ENCODE measurements around the gene MAPKAP1.
A peak's percentile ranks its signal among the peaks of the same experiment; 100 is the strongest.
"Not testable (repeated sequence)": the region's sequence is repeated elsewhere in the genome, so short reads cannot be mapped to it uniquely, and the experiment has no call there.

MAPKAP1 gene

DNA sequence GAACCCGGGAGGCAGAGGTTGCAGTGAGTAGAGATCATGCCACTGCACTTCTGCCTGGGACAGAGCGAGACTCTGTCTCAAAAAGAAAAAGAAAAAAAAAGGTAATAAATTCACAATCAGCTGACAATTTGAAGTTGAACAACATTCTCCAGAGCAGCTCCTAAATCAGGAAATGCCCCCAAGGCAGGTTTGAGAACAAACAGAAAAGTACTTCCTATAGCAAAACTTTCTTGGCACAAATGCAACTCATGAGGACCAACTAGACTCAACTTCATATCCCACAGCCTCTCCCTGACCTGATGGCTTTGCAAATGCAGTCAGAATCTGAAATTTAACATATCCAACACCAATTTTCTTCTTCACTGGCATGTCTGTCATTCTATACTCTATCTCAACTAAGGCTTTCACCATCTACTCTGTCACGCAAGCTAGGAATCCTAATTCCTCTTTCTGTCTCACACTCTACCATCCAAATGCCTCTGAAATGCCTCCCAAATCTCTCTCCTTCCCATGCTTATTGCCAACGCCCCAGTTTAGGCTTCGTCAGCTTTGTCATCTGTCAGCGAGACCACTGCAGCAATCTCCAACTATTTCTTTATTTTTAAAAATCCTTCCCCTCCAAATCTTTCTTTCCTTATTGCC is 113.3 kb downstream of the MAPKAP1 start:
- no peak for DNase-seq

DNA sequence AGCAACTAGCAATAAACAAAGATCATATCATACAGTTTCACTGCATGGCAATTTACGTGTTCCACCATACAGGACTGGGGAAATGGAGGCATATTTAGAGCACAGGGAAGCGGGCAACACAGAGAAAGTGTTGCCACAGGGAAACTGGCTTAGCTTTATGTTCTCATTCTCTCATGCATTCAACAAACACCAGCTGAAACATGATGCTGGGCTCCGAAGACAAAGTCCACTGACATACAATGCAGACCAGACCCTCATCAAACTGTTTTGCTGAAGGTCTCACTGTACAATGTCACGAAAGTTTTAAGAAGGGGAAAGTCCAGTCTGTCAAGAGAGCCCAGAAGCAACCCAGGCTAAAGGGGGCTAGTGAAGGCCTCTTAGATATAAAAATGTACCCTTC is 115.1 kb downstream of the MAPKAP1 start:
- no peak for DNase-seq

DNA sequence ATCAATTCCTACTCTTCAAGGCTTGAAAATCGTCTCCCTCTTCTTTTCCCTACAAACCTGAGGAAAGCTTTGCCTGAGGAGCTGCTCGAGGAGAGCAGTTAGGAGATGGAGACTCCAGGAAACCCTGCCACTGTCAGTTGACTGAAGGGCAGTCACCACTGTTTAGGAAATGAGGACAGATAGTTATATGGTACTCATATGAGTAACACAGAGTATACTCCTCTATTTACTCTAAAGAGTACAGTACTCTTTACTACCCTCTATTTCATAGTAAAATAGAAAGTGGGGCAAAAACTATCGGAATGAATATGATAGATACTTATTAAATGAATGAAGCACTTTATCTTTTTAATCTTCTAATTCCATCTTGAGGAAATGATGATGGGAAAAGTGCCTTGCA is 115.8 kb downstream of the MAPKAP1 start:
- DNase-seq: no peak

DNA sequence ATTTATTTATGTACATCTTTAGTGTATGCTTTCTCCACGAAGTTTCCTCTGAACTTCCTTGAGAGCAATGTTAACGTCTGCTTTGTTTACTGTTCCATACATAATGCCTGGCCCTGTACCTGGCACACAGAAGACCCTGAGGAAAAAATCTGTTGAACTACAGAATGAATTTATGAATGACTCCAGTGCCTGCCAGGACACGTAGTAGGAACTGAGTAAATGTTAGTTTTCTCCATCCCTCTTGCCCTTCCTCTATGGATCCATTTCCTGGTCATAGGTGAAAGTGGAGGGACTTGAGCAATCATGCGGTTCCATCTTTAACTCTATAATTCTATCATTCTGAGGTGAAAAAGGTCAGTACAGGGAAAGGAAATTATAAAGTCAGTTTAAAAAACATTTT is 117.7 kb downstream of the MAPKAP1 start:
- no peak for DNase-seq

DNA sequence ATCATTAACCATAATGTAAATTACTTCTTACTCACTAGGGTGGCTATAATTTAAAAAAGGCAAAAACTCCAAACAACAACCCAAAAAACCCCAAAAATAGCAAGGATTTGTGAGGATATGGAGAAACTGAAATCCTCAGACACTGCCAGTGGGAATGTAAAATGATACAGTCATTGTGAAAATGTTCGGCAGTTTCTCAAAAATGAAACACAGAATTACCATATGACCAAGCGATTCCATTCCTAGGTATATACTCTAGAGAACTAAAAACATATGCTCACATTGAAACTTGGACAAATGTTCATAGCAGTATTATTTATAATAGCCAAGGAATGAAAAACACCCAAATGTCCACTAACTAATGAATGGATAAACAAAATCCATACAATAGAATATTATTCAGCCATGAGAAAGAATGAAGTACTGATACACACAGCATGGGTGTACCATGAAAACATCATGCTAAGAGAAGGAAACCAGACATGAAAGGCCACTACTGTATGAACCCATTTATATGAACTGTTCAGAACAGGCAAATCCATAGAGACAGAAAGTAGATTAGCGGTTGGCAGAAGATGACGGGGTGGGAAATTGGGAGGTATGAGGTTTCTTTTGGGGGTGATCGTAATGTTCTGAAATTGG is 119.1 kb downstream of the MAPKAP1 start:
- DNase-seq: no peak

DNA sequence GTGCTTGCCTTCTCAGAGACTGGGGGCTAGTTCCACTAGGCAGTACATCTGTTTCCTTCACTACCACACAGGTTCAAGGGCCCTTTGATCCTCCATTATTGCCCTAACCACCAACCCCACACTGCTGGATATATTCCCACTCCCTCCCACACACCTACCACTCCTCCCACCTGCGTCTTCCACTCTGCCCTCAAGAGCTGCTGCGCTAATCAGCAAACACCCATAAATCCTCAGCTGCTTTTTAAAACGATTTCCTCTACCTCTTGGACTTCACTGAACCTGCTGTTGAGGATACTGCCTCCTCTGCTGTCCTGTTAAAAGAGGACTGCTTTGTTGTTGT is 120.9 kb downstream of the MAPKAP1 start:
- DNase-seq: no peak

DNA sequence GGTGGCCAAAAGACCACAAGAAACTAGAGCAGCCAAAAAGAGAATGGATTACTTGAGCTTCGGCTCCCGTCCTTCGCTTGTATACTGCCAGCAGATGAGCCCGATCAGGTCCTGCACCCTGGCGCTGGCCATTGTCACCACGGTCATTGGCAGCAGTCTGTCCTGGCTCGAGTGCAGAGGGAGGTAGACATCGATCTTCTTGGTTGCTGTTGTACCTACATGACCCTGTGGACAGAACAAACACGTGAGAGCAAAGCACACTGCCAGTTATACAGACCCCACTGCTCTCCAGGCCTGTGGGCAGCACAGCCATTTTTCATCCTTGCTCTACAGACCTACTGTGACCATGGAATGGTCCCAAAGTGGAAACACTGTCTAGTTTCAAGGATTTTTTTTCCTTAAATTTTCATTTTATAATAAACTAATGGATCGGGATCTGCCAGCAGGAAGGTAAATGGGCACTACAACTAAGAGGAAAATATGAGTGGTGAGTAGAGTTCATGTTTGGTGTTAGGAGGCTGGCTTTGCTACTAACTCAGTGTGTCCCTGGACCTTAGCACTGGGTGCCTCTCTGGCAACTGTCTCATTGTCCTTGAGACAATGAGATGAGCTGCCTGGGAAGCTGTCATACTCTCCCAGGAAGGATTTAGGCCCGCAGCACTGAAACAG is 121.4 kb downstream of the MAPKAP1 start:
- no peak for DNase-seq

DNA sequence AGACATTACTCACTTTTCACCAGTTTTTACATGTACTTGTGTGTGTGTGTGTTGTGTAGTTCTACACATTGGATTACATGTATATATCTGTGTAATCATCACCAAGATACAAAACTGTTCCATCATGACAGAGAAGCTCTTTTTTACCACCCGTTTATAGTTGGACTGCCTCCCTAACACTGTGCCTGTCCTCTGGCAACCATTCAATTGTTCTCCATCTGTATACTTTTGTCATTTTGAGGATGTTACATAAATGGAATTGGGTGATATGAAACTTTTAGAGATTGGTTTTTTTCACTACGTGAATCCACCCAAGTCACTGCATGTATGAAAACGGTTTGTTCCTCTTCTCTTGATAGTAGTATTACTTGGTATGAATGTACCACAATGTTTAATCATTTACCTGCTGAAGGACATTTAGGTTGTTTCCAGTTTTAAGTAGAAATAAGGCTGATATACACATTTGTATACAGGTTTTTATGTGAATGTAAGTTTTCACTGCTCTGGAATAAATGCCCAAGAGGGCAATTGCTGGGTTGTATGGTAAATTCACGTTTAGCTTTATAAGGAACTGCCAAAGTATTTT is 126.2 kb downstream of the MAPKAP1 start:
- no peak for DNase-seq

DNA sequence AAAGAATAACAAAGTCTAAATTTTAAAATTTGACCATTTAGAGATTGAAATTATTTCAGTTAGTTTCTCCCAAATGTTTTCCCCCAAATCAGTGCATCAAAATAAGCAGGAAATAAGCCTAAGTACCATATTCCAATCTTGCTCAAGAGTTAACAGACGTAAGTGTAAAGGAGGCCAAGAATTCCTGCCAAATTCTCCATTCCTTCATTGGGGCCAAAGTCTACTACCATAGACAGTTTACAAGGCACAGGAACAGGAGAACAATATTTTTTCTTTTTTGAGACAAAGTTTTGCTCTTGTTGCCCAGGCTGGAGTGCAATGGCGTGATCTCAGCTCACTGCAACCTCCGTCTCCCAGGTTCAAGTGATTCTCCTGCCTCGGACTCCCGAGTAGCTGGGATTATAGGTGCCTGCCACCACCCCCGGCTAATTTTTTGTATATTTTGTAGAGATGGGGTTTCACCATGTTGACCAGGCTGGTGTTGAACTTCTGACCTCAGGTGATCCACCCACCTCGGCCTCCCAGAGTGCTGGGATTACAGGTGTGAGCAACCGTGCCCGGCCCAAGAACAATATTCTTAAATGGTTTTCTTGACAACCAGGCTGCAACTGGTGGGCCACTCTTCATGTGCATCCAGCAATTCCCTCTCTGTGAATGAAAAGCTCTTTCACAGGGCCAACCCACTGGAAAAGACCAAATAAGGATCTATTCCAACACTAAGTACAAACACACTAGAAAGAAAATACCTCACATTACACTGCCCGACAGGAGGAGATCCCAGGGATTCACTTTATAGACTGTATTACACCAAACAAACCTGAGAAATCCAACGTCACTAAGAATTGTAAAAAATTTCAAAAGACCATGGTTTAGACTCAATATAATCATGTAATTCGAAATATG is 127.7 kb downstream of the MAPKAP1 start:
- no peak for DNase-seq

DNA sequence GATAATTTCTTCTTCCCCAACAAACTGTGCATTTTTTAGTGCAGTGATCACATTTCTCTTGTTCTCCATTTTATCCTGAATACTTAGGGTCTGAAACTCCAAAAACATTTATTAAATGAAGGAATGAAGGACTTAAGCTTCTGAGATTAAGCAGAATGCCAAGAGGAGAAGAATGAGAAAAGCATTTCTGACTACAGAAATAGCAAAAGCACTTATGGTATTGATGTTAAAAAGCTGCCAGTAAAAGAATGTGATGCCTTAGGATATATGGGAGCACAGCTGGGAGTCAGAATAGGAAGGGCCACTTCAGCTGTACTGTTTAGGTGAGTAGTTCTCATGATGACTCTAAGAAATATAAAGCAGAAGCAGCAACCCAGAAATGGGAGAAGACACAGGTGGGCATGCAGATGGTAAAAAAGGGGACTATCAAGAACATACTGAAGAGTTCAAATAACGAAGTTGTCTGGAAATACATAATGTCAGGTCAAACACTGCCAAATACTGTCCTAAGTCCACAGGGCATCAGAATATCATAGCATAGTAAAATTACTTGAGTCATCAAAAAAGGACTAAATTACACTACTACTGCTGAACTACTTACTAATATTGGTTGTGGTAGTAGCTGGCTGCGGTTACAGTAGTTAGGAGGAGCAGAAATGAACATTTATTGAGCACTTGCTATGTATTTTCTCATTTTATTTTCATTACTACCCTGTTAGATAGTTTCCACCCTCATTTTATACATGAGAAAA is 132.7 kb downstream of the MAPKAP1 start:
- DNase-seq: no peak

DNA sequence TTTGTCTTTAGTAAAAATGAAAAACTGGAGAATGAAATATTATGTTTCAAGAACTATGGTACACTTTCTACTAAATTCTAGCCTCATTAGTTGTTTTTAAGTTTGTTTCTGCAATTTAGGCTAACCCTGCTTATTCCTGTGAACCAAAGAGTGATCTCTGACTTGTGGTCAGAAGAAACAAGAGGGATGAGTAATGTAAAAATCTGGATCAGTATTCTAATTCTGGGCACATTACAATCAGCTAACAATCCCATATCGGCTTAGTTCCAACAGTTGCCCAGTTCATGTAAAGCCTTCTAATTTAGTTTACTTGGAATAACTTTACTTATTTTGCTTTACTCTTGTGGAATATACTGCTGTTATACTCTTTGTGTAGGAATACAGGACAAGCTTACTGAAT is 134.5 kb downstream of the MAPKAP1 start:
- not testable (repeated sequence) for DNase-seq

DNA sequence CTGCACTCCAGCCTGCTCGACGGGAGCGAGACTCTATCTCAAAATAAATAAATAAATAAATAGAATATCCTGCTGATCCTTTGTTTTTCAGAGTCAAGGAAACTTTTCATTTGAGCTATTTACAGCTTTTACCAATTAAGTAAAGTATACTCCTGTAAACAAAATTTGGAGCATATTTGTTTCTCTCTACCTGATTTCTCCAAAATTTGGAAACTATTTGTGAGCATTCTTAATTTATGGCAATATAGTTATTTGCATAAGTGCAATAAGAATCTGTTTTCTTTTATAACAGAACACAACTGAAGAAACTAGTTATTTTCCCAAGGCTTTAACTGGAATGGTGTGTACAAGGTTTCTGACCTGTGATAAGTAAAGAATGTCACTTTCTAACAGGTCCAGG is 135.2 kb downstream of the MAPKAP1 start:
- DNase-seq: not testable (repeated sequence)

DNA sequence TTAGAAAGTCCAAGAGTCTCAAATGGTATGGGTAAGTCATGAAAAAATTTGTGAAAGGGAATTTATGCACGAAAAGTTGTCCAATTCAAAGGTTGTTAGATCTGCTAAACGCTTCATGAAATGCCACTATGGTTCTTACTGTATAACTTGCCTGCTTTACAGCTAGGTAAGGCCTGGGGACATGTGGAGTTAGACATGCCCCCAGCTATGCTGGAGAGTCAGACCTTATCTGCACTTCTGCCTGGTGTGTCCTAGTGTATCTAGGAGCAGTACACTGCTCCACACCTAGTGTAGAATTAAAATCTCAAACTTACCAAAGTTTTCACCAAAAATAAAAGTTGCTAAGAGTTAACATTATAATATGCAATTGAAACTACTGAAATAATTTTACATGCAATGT is 136.8 kb downstream of the MAPKAP1 start:
- DNase-seq: no peak

DNA sequence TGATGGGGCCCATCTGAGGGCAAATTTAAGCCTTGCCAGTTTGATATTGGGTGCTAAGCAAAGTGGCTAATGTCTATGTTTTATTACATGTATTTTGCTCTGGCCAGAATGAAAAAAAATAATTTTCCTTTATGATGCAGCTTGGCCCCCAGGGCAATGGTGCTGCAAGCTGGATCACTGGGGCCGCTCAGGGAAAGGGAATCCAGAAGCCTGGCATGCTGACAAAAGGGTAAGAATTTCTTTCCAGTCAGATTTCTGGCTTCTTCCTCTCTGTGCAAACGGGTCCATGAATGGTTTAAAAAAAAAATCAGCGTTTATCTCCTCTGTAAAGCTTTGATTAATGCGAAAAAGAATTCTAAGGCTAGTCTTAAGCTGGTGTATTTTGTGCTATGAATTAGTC is 138.4 kb downstream of the MAPKAP1 start:
- DNase-seq: no peak

DNA sequence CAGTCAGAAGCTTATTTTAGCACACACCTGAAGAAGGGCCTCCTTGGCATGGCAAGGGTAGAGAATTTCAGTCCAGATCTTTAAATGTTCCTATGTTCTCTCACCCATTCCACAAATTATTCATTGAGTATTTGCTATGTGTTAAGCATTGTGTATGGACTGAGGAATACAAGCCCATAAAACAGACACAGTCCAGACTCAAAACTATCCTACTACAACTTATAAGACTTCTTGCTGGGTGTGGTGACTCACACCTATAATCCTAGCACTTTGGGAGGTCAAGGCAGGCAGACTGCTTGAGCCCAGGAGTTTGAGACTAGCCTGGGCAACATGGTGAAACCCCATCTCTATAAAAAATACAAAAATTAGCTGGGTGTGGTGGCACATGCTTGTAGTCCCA is 141.0 kb downstream of the MAPKAP1 start:
- DNase-seq: not testable (repeated sequence)

DNA sequence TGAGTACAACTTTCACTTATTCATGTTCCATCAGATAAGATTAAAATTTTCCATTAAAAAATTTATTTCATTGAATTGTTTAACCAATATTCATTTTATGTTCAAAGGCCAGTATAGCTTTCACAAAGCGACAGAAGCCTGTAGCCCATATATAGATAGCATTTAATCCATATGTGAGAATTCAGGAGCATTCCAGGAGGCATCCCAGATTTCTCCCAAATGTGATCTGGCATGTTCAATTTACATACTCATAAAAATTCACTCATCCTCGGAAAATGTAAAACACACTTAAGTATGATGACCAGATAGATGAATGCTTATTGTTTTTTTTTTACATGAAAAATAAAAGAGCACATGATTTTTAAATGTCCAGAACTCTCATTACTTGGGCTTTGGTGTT is 141.9 kb downstream of the MAPKAP1 start:
- DNase-seq: no peak

DNA sequence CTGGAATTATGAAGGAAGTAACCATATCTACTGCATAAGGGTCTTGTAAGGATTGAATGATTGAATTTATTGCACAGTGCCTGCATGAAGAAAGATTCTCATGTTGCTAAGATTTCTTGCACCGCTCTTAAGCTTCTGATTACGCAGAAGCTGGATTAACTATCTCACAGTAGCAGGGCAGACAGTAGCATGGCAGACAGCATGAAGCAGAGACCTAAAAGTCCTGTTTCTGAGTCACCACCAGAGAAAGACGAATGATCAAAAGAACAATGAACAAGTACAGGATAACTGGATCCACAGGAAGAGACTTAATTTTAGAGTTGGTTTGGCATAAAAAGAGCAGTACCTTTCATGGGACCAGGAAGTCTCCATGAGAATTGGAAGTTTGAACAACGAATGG is 142.4 kb downstream of the MAPKAP1 start:
- no peak for DNase-seq

DNA sequence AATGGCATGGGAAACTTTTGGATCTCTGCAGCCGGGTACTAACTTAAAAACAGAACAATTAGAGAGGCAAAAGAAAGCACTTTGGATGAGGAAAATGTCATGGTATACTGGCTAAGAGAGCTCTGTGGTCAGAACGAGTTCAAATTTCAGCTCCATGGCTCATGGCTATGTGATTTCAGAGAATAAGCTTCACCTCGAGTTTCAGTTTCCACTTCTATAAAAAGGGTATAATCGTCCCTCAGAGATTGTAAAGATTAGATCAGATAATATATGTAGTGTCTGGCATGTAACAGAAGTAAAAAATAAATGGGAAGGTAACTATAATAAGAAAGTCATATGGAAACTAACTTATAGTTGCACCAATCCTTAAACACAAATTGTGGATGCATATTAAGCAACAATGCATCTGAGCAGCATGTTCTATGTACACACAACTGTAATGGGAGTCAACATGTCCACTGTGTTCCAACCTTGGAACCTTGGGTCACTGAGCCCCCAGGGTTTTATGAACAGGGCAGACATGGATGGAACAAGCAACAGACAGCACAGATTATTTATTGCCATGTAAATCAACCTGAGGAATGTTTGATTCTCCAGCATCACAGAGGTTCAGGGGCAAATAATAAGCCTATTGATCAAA is 145.4 kb downstream of the MAPKAP1 start:
- no peak for DNase-seq

DNA sequence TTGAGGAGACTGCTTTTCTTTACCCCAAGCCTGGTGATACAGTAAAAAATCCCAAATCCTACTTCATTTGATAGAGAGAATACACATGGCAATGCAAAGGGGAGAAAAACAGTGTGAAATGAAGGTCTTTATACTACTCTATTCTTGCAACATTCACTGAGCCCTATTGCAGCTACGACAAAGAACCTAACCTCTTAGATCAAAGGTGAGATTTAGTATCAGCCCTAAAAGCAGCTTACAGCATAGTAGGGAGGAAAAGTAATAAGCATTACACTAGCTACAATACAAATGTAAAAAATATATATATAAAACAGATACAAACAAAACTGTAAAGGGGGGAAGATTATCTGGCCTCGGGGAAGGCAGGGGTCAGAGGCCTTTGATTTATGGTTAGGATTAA is 147.1 kb downstream of the MAPKAP1 start:
- DNase-seq: no peak

DNA sequence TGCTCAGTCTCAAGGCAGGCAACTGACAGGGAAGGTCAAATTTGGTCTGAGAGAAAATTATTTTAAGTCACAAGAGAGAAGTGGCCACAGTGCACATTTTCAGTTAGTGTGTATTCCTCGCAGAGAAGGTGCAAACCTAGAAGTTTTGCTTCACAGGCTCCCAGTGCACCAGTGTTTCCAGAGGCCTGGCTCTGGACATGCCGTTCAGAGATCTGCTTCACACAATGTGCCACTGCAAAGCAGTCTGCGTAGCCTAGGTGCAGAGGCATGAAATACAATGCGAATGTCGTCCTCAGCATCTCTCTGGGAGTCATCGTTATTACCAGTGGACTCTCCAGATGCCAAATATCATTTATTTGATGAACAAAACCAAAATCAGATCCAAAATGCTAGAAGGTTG is 147.8 kb downstream of the MAPKAP1 start:
- DNase-seq: no peak

DNA sequence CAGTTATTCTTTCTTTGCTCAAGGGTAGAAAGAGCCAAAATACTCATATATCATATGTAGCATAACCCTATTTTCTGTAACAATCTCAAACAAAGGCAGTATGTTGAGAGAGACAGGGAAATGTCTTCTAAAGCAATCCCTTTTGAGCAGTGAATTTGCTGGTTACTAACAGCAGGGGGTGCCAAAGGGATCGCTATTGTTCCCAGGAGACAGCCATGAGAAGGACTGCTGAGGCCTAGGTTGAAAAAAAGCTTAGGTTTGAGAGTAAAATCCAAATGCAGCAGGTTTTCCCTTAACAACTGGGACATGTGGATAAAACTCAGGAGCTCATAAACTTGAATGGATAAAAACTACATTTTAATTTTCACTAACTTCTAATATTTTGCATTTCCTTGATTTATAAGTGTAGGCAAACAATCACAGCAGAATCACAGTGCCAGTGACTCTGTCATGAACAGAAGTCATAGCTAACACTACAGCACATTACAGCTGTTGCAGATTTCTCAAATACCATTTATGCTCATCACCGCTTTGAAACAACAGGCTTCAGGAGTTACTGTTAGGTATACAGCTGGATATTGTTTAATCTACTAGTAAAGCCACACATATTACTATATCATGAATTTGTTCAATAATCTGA is 148.4 kb downstream of the MAPKAP1 start:
- DNase-seq: peak; percentile 37
